Measurements from ENCODE around the gene ATP1B1. TPM values are rescaled to one million over a fixed set of nuclear protein-coding genes. Genes with fewer than 3 reads are reported as not detected.
"Not testable (repeated sequence)": the region's sequence is repeated elsewhere in the genome, so short reads cannot be mapped to it uniquely, and the experiment has no call there.

Gene ATP1B1
- total and polyA plus RNA-seq, 2 of the 8 experiments (the other 6 are each of a cell fraction or from before 2014, with no cell fraction given): 16.3 to 76.5 TPM

DNA sequence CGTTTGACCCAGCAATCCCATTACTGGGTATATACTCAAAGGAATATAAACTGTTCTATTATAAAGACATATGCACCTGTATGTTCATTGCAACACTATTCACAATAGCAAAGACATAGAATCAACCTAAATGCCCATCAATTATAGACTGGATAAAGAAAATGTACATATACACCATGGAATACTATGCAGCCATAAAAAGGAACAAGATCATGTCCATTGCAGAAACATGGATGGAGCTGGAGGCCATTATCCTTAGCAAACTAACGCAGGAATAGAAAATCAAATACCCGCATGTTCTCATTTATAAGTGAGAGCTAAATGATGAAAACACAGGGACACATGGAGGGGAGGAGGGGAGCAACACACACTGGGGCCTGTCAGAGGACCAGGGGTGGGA is 72.9 kb downstream of the ATP1B1 start:
- H3K9me3 ChIP-seq (ENCODE audit: insufficient read depth in 2 of 2, low read depth in 1 of 2, low read length in 1 of 2); H3K9ac ChIP-seq (replicated peaks in 1 of 4; ENCODE audit: extremely low read depth in 1 of 4, low read depth in 3 of 4, low read length in 3 of 4); H4K91ac ChIP-seq (replicated peaks; ENCODE audit: insufficient read length, low read length); H3K14ac ChIP-seq (ENCODE audit: insufficient read length); H2BK120ac ChIP-seq (replicated peaks; ENCODE audit: low read depth, low read length); H3K4me2 ChIP-seq (ENCODE audit: insufficient read depth in 1 of 2, low read depth in 2 of 2, low read length in 2 of 2); H2BK12ac ChIP-seq (ENCODE audit: low read depth, low read length); H3K27ac ChIP-seq (ENCODE audit: low read depth, low read length); DNase-seq (ENCODE audit: low read depth in 1 of 2, low spot score in 2 of 2); H3K79me1 ChIP-seq (ENCODE audit: low read depth, low read length); H3K23me2 ChIP-seq (ENCODE audit: low read depth, low read length); H3K4me1 ChIP-seq (replicated peaks in 1 of 4; ENCODE audit: control insufficient read depth in 3 of 4, insufficient read depth in 4 of 4, low read length in 3 of 4); H2BK15ac ChIP-seq (ENCODE audit: low read length); H3K4me3 ChIP-seq (ENCODE audit: extremely low read depth in 1 of 4, insufficient read depth in 2 of 4, low read depth in 3 of 4, low read length in 4 of 4); H2AFZ ChIP-seq (ENCODE audit: low read length); CTCF ChIA-PET (ENCODE audit: partially characterized antibody); H4K5ac ChIP-seq (ENCODE audit: insufficient read length, low read depth, low read length); H3K4ac ChIP-seq (replicated peaks; ENCODE audit: insufficient read length, low read depth, low read length); H3K79me2 ChIP-seq (ENCODE audit: control insufficient read depth in 1 of 2, insufficient read depth in 2 of 2, low read length in 2 of 2); H2BK5ac ChIP-seq (ENCODE audit: low read depth, low read length); H3K18ac ChIP-seq (ENCODE audit: extremely low read depth, low read length); H3K56ac ChIP-seq (replicated peaks; ENCODE audit: insufficient read length, low read depth, low read length); FAIRE-seq; H3K27me3 ChIP-seq (replicated peaks in 1 of 4; ENCODE audit: control insufficient read depth in 3 of 4, extremely low read depth in 1 of 4, insufficient read depth in 3 of 4, low read length in 3 of 4); H2BK20ac ChIP-seq (ENCODE audit: low read length); H3K36me3 ChIP-seq (ENCODE audit: control insufficient read depth in 2 of 4, insufficient read depth in 4 of 4, low read length in 3 of 4); H3K23ac ChIP-seq (ENCODE audit: insufficient read length); H4K8ac ChIP-seq (ENCODE audit: extremely low read depth, insufficient read depth, low read length); H4K20me1 ChIP-seq (replicated peaks in 1 of 2; ENCODE audit: control insufficient read depth in 1 of 2, insufficient read depth in 2 of 2, low read length in 2 of 2); H2AK5ac ChIP-seq (ENCODE audit: low read depth, low read length); POLR2A ChIA-PET (ENCODE audit: partially characterized antibody): not testable (repeated sequence)
- WGBS, 2 experiments (ENCODE audit: extremely low coverage in 1 of 2, insufficient coverage in 1 of 2, insufficient read length in 1 of 2, insufficient replicate concordance in 2 of 2, low coverage in 1 of 2, low lambda C conversion rate in 2 of 2, missing lambda C conversion rate in 1 of 2): 88% methylated on average over 3 of the region's 3 CpGs; no CpG with 5 or more reads in 1 of the 2 experiments

Measured in H1 (cell line).